Measurements from ENCODE around the gene CFAP299.
"Not testable (repeated sequence)": the region's sequence is repeated elsewhere in the genome, so short reads cannot be mapped to it uniquely, and the experiment has no call there.

Gene CFAP299

DNA sequence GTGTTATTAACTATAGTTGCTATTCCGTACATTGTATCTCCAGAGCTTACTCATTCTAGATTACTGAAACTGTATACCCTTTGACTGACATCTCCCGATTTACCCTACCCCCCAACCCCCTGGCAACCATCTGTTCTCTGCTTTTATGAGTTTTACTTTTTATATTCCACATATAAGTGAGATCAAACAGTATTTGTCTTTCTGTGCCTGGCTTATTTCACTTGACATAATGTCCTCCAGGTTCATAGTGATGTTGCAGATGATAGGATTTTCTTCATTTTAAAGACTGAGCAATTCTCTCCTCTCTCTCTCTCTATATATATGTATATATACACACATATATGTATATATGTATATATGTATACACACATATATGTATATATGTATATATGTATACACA lies 54.6 kb downstream of the CFAP299 start:
- DNase-seq (ENCODE audit: low spot score) = no peak

DNA sequence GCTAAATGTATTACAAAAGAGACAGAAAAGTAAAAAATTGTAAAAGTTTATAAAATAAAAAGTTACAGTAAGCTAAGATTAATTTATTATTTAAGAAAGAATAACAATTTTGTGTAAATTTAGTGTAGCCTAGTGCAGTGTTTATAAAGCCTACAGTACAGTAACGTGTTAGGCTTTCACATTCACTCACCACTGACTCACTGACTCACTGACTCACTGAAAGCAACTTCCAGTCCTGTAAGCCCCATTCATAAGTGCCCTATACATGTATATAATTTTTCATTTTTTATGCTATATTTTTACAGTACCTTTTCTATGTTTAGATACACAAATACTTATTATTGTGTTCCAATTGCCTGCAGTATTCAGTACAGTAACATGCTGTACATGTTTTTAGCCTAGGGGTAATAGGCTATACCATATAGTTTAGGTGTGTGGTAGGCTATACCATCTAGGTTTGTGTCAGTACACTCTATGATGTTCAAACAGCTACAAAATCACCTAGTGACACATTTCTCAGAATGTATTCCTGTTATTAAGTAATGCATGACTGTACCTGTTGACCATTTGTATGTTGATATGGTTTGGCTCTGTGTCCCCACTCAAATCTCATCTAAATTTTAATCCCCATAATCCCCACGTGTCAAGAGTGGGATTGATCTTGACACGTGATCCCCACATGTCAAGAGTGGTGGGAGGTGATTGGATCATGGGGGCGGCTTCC lies 57.9 kb downstream of the CFAP299 start:
- no peak for DNase-seq (ENCODE audit: low spot score)

- DNase-seq (ENCODE audit: low spot score) = no peak
Observed at GRCh38 chr4:80393970-80394250, 58.4 kb downstream of the CFAP299 start.

DNA sequence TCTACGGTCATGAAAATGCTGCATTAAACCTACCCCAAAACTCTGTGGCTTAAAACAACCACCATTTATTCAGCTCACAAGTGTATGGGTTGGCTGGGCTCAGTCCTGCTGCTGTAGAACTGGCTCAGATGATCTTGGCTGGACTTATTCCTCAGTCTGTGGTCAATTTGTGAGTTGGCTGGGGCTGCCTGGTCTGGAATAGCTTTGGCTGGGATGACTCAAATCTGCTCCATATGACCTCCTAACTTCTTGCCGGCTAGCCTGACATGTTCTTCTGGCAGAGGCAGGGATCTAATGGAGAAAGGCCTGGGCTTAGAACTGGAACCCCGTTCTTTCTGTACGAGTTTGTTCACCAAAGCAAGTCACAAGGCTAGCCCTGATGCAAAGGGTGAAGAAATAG lies 71.7 kb downstream of the CFAP299 start:
- no peak for DNase-seq (ENCODE audit: low spot score)

DNA sequence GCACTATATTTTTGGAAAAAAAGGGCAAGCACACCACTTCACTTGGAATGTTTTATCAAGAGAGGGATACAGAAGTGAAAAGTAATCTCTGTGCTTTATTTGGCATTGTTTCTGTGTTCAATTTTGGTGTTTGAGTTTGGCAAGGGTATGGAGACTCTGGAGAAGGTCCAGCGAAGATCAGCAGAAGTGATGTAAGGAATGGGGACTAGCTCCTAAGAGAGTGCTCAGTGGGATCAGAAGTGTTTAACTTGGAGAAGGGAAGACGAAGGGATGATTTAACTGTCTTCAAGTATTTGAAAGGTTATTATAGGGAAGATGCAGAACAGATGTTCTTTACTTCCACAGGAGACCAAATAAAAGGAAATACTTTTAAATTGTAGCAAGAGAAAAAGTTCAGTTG lies 74.3 kb downstream of the CFAP299 start:
- no peak for DNase-seq (ENCODE audit: low spot score)

DNA sequence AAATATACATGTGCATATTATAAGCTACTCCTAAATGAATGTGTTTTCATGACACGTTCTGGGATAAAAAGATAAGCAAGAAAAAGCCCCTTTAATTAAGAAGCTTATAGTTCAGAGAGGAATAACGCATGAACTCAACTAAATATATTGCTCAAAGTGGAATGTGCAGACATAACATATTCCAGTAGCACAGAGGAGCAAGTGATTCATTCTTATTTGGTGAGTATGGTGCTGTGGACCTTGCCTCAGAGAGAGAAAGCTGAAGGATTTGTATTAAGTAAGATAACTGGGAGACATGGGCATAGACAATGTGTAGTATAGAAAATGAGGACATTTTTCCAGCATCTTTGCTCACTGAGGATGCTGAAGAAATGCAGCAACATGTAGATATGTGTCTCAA lies 76.8 kb downstream of the CFAP299 start:
- DNase-seq (ENCODE audit: low spot score) = no peak

DNA sequence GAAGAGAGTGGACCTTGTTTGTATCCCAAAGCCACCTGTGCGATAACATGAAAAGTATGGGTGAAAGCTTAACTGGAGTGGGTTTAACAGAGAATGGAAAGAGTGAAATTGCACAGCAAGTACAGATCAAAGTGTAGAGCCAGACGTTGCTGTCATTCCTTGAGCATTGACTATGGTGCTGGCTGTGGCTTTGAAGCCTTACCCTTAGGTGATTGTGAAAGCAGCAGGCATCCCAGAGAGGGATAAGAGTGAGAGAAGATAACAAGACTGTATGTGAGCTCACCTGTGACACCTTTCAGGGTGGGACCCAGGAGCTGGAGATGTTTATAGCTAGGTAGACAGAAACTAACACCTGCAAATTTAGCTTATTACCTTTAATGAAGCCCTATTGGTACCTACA lies 77.6 kb downstream of the CFAP299 start:
- DNase-seq (ENCODE audit: low spot score) = no peak

GRCh38 chr4:80417019-80417418 lies 81.5 kb downstream of the CFAP299 start:
- no peak for DNase-seq (ENCODE audit: low spot score)

DNA sequence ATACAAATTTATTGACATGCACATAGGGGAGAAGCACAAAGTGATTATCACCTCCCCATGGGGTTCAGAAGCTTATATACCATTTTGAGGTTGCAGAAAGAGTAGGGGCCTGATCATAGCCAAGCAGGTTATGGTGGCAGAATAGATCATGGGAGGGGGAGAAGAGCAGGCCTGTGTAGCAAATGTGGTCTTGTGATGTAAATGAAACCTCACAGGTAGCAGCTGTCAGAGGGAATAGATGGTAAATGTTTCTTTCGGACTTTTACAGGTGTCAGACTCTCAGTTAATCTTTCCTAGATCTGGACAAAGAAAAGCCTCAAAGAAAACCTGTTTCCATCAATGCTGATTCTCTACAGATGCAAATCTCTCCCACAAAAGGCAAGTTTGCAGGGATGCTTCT lies 84.4 kb downstream of the CFAP299 start:
- no peak for DNase-seq (ENCODE audit: low spot score)

- DNase-seq (ENCODE audit: low spot score) = no peak
Observed at GRCh38 chr4:80420638-80421037, 85.1 kb downstream of the CFAP299 start.

DNA sequence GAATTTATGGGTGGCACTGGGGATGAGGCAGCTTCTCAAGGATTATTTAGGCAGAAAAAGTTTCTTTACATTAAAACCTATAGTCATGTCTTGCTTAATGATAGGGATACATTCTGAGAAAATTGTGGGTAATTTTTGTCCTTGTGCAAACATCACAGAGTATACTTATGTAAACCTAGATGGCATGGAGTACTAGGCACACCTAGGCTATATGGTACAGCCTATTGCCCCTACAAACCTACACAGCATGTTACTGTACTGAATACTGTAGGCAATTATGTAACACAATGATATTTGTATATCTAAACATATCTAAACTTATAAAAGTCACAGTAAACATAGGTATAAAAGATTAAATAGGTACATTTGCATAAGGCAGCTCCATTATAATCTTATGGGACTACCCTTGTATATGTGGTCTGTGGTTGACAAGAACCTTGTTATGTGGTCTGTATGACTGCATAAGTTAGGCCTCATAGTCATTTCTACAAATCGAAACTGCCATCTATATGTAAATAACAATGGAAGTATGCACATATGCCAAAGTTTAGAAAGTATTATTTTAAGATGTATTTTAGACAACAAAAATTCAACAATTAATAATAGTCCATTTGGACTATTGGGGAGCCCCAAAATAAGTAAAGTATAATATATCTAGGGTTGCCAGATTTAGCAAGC lies 87.3 kb downstream of the CFAP299 start:
- no peak for DNase-seq (ENCODE audit: low spot score)

DNA sequence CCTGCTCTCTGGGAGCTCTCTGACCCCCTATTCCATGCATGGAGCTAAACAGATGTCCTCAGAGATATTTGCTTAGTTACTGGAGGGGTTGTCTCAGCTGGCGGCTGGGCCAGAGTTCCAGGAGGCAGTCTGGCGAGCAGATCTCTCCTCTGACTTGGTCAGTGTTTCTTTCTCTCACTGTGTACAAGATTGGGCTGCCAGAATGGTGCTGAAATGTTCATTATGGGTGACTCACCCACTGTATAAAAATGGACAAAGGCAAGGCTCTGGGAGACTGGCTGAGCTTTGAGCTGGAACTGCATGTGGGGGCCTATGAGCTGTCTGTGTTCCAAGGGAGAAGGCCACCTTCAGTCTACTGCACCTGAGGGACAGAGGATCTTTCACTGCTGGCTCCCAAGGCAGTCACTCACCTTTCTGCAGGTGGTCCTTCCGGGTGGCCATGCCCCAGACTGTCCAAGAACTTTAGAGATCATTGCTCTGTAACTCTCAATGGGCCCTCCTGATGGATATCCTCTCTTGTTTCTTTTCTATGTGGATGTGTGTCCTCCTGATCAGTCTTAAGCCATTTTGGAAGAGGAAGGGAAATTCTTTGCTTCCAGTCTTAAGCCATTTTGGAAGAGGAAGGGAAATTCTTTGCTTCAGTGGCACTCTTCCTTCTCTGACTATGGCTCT lies 88.2 kb downstream of the CFAP299 start:
- no peak for DNase-seq (ENCODE audit: low spot score)

DNA sequence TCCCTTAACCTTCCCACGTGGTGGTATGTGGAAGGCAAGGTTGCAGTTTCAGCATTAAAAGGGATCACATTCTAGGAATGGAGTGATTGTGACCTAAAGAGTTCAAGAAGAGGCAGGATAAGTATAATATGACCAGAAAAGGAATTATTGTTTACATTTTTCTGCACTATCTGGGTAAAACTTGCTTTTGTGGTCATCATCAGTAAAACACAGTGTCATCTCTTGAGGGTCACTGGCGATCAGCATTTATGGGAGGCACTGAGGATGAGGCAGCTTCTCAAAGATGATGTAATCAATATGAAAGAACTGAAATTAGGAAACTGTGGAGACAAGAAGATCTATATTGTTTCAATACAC lies 88.7 kb downstream of the CFAP299 start:
- DNase-seq (ENCODE audit: low spot score) = no peak

DNA sequence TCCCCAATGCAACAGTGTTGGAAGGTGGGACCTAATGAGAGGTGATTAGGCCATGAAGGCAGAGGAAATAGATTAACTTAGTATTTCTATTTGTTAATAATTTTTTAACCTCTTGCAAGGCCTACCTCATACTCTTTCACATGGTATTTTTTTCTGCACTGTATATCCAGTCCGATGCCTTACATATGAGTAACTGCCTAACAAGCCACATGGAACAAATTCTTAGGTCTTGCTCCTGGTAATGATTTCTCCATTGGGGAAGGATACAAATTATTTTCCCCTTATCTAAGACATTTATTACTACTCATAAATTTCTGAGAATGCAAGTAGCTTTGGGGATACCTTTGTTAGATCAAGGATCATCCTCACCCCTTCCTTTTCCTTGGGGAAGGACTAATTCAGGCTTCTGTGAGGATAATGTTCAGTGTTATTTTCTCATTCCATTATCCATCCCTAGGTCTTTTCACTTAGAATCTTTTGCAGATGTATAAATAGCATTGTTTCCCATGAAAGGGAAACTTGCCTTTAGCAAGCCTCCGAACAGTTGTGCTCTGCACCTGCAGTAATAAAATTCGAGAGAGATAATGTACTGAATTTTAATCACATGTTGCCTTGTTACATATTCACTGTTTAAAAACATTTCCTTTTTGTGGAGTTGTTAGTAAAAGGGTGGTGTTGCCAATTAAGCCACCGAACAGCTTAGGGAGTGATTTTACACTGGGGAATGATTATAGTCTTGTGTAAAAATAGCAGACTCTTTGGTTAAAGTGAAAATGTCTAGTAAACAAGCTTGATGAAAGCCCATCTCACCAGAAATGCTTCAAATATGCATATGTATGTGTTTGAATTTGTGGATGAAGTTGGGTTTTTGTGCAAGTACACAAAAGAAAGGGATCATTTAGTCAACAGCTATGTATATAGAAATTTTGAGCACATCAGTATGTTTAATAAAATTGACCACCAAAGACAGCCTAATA lies 89.9 kb downstream of the CFAP299 start:
- DNase-seq (ENCODE audit: low spot score) = no peak

GRCh38 chr4:80431203-80431965 lies 95.9 kb downstream of the CFAP299 start:
- no peak for DNase-seq (ENCODE audit: low spot score)

DNA sequence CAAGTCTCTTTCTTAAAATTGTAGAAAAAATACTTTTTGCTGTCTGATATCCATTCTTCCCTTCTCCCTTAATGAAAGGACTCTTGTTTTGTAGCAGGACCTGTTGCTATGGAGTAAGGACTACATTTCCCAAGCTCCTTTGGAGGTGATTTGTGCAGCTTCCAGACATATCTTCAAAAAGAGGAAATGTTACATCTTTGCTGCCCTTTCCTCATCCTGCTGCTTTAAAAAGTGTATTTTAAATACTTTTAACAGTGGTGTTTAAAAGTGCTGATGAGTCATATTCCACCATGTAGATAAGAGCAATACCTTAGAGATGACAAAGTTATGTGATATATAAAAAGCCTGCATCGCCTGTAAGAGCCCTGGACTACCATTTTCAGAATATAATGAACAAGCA lies 98.7 kb downstream of the CFAP299 start:
- DNase-seq (ENCODE audit: low spot score) = no peak

GRCh38 chr4:80438016-80438415 lies 102.5 kb downstream of the CFAP299 start:
- no peak for DNase-seq (ENCODE audit: low spot score)

DNA sequence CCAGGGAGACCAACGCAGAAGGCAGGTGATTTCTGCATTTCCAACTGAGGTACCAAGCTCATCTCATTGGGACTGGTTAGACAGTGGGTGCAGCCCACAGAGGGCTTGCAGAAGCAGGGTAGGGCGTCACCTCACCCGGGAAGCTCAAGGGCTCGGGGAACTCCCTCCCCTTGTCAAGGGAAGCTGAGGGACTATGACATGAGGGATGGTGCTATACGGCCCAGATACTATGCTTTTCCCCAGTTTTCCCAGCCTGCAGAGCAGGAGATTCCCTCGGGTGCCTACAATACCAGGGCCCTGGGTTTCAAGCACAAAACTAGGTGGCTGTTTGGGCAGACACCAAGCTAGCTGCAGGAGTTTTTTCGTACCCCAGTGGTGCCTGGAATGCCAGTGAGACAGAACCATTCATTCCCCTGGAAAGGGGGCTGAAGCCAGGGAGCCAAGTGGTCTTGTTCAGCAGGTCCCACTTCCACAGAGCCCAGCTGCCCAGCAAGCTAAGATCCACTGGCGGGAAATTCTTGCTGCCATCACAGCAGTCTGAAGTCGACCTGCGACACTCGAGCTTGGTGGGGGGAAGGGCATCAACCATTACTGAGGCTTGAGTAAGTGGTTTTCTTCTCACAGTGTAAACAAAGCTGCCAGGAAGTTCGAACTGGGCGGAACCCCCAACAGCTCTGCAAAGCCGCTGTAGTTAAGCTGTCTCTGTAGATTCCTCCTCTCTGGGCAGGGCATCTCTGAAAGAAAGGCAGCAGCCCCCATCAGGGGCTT lies 103.9 kb downstream of the CFAP299 start:
- DNase-seq (ENCODE audit: low spot score) = not testable (repeated sequence)

DNA sequence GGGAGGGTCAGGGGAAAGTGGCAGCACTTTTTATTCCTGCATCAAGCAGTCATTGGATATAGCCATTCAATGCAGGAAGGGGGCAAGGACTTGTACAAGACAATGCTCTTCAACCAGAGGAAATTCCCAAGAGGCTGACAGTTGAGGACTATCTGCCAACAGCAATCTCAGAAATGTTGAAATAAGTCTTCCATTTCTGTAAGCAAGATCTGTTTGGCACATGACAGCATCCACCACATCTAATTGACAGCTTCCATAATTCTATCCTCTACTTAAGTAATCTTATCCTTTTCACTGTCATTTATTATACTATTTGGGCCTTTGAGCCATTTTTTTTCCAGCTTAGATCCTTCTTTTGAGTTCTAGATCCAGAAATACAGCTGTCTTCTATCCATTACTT lies 110.7 kb downstream of the CFAP299 start:
- no peak for DNase-seq (ENCODE audit: low spot score)

GRCh38 chr4:80446664-80447063 lies 111.1 kb downstream of the CFAP299 start:
- no peak for DNase-seq (ENCODE audit: low spot score)

GRCh38 chr4:80447493-80447892 lies 112.0 kb downstream of the CFAP299 start:
- no peak for DNase-seq (ENCODE audit: low spot score)

All from hematopoietic multipotent progenitor cell treated with erythropoietin and hydrocortisone succinate and interleukin-3 and kit ligand, for 15 days (in vitro differentiated cells).